ENCODE data around the gene RNF32. TPM values are rescaled to one million over a fixed set of nuclear protein-coding genes. Genes with fewer than 3 reads are reported as not detected.

RNF32 gene
- total and polyA plus RNA-seq, 2 of the 13 experiments (the other 11 are each of a cell fraction or from before 2014, with no cell fraction given), result not detected

DNA sequence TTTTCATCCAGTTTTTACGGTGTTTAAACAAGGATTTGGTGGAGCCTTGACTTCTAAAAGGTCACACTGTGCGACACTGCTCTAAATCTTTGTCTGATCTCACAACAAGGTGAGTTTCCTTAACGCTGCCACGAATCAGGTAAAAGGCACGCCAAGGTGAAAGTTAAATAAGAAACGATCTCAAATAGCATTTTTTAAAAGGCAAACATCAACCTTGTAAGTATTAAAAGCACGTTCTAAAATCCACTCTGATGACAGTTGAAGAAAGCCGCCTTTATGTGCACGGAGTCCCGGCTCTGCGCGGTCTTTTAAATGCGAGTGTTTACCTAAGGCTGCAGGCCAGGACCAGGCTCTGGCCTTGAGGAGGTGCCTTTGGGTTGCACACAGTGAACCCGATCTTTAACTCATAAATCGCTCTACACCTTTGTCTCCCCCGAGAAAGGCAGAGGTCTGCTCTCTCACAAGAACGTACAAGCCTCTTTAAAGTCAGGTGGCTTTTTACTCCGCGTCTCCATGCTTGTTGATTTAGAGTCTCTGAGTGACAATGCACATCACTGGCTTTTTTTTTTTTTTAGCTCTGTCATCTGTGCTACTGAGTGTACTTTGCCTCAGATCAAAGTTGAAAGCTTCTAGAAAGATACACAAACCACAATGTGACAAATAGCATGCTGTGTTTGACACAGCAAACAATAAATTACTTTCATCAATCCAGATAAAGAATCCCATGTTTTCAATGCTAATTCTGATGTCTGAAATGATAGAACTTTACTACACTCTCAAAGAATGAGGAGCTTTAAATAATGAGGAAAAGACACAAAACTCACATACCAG is 25.9 kb upstream of the RNF32 start (continued):
- TF ChIP-seq GZF1 (CRISPR knock-in tag; IDR thresholded peaks at IDR 0.05) (peak; percentile 62; the same call in 1 of the 2 replicates), IKZF4 (CRISPR knock-in tag; IDR thresholded peaks at IDR 0.05; ENCODE audit: borderline replicate concordance, low read depth, not compliant biosample characterization) (no peak), MZF1 (CRISPR knock-in tag; IDR thresholded peaks at IDR 0.05; ENCODE audit: borderline replicate concordance) (no peak), ZNF260 (CRISPR knock-in tag; IDR thresholded peaks at IDR 0.05; ENCODE audit: borderline replicate concordance, low read depth) (no peak), NFE2L1 (CRISPR knock-in tag; IDR thresholded peaks at IDR 0.05; ENCODE audit: borderline replicate concordance) (no peak), BRCA1 (CRISPR knock-in tag; IDR thresholded peaks at IDR 0.05) (0 out of 2 replicates have a peak, but pooled peaks have one; percentile 18), ZNF280B (CRISPR knock-in tag; IDR thresholded peaks at IDR 0.05; ENCODE audit: borderline replicate concordance) (no peak), ZNF503 (CRISPR knock-in tag; IDR thresholded peaks at IDR 0.05) (peak; percentile 93), IRX3 (CRISPR knock-in tag; IDR thresholded peaks at IDR 0.05; ENCODE audit: borderline replicate concordance, low read depth) (no peak), RFXANK (CRISPR knock-in tag; IDR thresholded peaks at IDR 0.05) (no peak), ARNT2 (CRISPR knock-in tag; IDR thresholded peaks at IDR 0.05; ENCODE audit: low read depth) (peak; percentile 56; the same call in 1 of the 2 replicates), GLI4 (CRISPR knock-in tag; IDR thresholded peaks at IDR 0.05; ENCODE audit: borderline replicate concordance) (no peak), TRIM24 (CRISPR knock-in tag; IDR thresholded peaks at IDR 0.05) (no peak), ZNF776 (CRISPR knock-in tag; IDR thresholded peaks at IDR 0.05) (no peak), KDM5A (IDR thresholded peaks at IDR 0.05; ENCODE audit: borderline replicate concordance, low read length) (peak; percentile 40; the same call in 1 of the 2 replicates), CHD4 (IDR thresholded peaks at IDR 0.05; ENCODE audit: borderline replicate concordance, low read length) (peak; percentile 41; the same call in 1 of the 2 replicates), NFIB (CRISPR knock-in tag; IDR thresholded peaks at IDR 0.05; ENCODE audit: borderline replicate concordance) (no peak), ZNF724P (CRISPR knock-in tag; IDR thresholded peaks at IDR 0.05; ENCODE audit: borderline replicate concordance) (no peak), ZMYM4 (CRISPR knock-in tag; IDR thresholded peaks at IDR 0.05) (peak; percentile 85), MEF2D (CRISPR knock-in tag; IDR thresholded peaks at IDR 0.05) (no peak; the same call in none of the 2 replicates)
- TF ChIP-seq, protein P1, sequence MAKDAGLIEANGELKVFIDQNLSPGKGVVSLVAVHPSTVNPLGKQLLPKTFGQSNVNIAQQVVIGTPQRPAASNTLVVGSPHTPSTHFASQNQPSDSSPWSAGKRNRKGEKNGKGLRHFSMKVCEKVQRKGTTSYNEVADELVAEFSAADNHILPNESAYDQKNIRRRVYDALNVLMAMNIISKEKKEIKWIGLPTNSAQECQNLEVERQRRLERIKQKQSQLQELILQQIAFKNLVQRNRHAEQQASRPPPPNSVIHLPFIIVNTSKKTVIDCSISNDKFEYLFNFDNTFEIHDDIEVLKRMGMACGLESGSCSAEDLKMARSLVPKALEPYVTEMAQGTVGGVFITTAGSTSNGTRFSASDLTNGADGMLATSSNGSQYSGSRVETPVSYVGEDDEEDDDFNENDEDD (CRISPR knock-in tag; IDR thresholded peaks at IDR 0.05; ENCODE audit: borderline replicate concordance), result 0 out of 2 replicates have a peak, but pooled peaks have one; percentile 14
- TF ChIP-seq, protein P2, sequence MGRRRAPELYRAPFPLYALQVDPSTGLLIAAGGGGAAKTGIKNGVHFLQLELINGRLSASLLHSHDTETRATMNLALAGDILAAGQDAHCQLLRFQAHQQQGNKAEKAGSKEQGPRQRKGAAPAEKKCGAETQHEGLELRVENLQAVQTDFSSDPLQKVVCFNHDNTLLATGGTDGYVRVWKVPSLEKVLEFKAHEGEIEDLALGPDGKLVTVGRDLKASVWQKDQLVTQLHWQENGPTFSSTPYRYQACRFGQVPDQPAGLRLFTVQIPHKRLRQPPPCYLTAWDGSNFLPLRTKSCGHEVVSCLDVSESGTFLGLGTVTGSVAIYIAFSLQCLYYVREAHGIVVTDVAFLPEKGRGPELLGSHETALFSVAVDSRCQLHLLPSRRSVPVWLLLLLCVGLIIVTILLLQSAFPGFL (CRISPR knock-in tag; IDR thresholded peaks at IDR 0.05), result no peak

All from HepG2 (cell line).